Cardiac septum (tissue), 1 donor: ENCODE results near the gene GATD1. TPM values are rescaled to one million over a fixed set of nuclear protein-coding genes. Genes with fewer than 3 reads are reported as not detected.
"Not testable (repeated sequence)": the region's sequence is repeated elsewhere in the genome, so short reads cannot be mapped to it uniquely, and the experiment has no call there.

ENCODE experiments used
- DNase-seq: peaks from one replicate; pipeline ENCODE4 v3.0.0-alpha.2; 2020; ENCODE audit warnings: low spot score
- intact Hi-C: fragments of 100-400 bp; cut with DNase I; formaldehyde crosslinking; loops from one replicate; pipeline ENCODE4 v1.14.0; 2022
- total RNA-seq: library from RNA; stranded (reverse); fragmentation: NEBNext Ultra II Directional; extraction: Animal tissue kit (Norgen Biotek cat#: 25700); gene quantifications from one replicate; pipeline ENCODE4 v1.2.1, GENCODE V29; 2021
- donor health status: DM: no; HTN: no; CAD: no.

GATD1 gene
- total RNA-seq, 1 donor from 2014 or later: 38.7 TPM

GRCh38 chr11:737899-738298 is 39.4 kb downstream of the GATD1 start:
- intact Hi-C loops, DNase-seq: not testable (repeated sequence)

GRCh38 chr11:737366-737765 is 39.9 kb downstream of the GATD1 start:
- no peak for DNase-seq
- intact Hi-C loops: no loop called here

- DNase-seq, intact Hi-C loops: not testable (repeated sequence)
Measured at GRCh38 chr11:734541-734940, 42.7 kb downstream of the GATD1 start.

GRCh38 chr11:733072-733471 is 44.2 kb downstream of the GATD1 start:
- intact Hi-C loops: no loop called here
- no peak for DNase-seq

- no peak for DNase-seq
- intact Hi-C loops: loop anchor here (2.0 kb wide), 2 partner anchors 67 to 173 kb away; no protein-coding TSS in a partner anchor
Measured at GRCh38 chr11:729492-730074, 47.7 kb downstream of the GATD1 start.

GRCh38 chr11:728901-729491 is 48.3 kb downstream of the GATD1 start:
- intact Hi-C loops: loop anchor here (2.0 kb wide), 2 partner anchors 66 to 172 kb away; no protein-coding TSS in a partner anchor
- DNase-seq: no peak

- intact Hi-C loops: loop anchor here (2.0 kb wide), 2 partner anchors 65 to 171 kb away; no protein-coding TSS in a partner anchor
- peak; percentile 92 for DNase-seq
Measured at GRCh38 chr11:727859-728748, 49.2 kb downstream of the GATD1 start.

- intact Hi-C loops: no loop called here
- no peak for DNase-seq
Measured at GRCh38 chr11:727281-727701, 50.0 kb downstream of the GATD1 start.

- DNase-seq: peak; percentile 89
- intact Hi-C loops: no loop called here
Measured at GRCh38 chr11:726278-727220, 50.7 kb downstream of the GATD1 start.

GRCh38 chr11:725624-726202 is 51.6 kb downstream of the GATD1 start:
- no peak for DNase-seq
- intact Hi-C loops: no loop called here

- intact Hi-C loops: no loop called here
Measured at GRCh38 chr11:724778-725386, 52.4 kb downstream of the GATD1 start.

GRCh38 chr11:724049-724777 is 53.1 kb downstream of the GATD1 start:
- intact Hi-C loops: no loop called here
- DNase-seq: no peak

More at GRCh38 chr11:724778-725386, 52.4 kb downstream of the GATD1 start:
- no peak for DNase-seq

GRCh38 chr11:723120-723883 is 54.0 kb downstream of the GATD1 start:
- intact Hi-C loops: no loop called here
- DNase-seq: no peak

- intact Hi-C loops: no loop called here
- no peak for DNase-seq
Measured at GRCh38 chr11:722346-722811, 54.9 kb downstream of the GATD1 start.

GRCh38 chr11:721741-722345 is 55.4 kb downstream of the GATD1 start:
- no peak for DNase-seq
- intact Hi-C loops: no loop called here

GRCh38 chr11:721247-721740 is 56.0 kb downstream of the GATD1 start:
- intact Hi-C loops: no loop called here
- DNase-seq: no peak
